ENCODE measurements around the gene SLCO2A1. TPM values are rescaled to one million over a fixed set of nuclear protein-coding genes. Genes with fewer than 3 reads are reported as not detected.

SLCO2A1 gene
- total and polyA plus RNA-seq, 2 donors (not counting 1 experiment from before 2014, with no cell fraction given): under 0.01 to 0.12 TPM

GRCh38 chr3:134002306-134002705 lies 27.4 kb downstream of the SLCO2A1 start:
- no peak for TF ChIP-seq EZH2 (IDR thresholded peaks at IDR 0.05; ENCODE audit: low read length, missing control alignments)
- TF ChIP-seq, protein P1, sequence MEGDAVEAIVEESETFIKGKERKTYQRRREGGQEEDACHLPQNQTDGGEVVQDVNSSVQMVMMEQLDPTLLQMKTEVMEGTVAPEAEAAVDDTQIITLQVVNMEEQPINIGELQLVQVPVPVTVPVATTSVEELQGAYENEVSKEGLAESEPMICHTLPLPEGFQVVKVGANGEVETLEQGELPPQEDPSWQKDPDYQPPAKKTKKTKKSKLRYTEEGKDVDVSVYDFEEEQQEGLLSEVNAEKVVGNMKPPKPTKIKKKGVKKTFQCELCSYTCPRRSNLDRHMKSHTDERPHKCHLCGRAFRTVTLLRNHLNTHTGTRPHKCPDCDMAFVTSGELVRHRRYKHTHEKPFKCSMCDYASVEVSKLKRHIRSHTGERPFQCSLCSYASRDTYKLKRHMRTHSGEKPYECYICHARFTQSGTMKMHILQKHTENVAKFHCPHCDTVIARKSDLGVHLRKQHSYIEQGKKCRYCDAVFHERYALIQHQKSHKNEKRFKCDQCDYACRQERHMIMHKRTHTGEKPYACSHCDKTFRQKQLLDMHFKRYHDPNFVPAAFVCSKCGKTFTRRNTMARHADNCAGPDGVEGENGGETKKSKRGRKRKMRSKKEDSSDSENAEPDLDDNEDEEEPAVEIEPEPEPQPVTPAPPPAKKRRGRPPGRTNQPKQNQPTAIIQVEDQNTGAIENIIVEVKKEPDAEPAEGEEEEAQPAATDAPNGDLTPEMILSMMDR (conservative IDR thresholded peaks at IDR 0.05 in 1 of 2, IDR thresholded peaks at IDR 0.05 in 1 of 2; ENCODE audit: low read depth in 1 of 2, low read length in 2 of 2): no peak
- no peaks in the 10 kb centered on the region for H3K9me3 ChIP-seq (ENCODE audit: control insufficient read depth, insufficient read depth, low read depth, low read length)
- no peaks in the 10 kb centered on the region for H3K4me1 ChIP-seq (ENCODE audit: control insufficient read depth, extremely low read depth, insufficient read depth, low read length)
- H3K79me2 ChIP-seq (ENCODE audit: control insufficient read depth, insufficient read depth, low read length): no peaks in the 10 kb centered on the region
- H3K9ac ChIP-seq (ENCODE audit: insufficient read depth, low read length): no peak overlapping the region
- H2AFZ ChIP-seq (ENCODE audit: low read length): no peak overlapping the region
- H3K36me3 ChIP-seq (ENCODE audit: control insufficient read depth, insufficient read depth, low read length): no peaks in the 10 kb centered on the region
- H3K4me2 ChIP-seq (ENCODE audit: extremely low read depth, insufficient read depth, low read length): no peak overlapping the region
- peak; percentile 50 to 87 for DNase-seq (ENCODE audit: low read depth in 2 of 2)
- no peaks in the 10 kb centered on the region for H4K20me1 ChIP-seq (ENCODE audit: control insufficient read depth, extremely low read depth, insufficient read depth, low read length)
- no peak overlapping the region for H3K27ac ChIP-seq (ENCODE audit: insufficient read depth, low read length)
- no peak overlapping the region for H3K4me3 ChIP-seq (replicated peaks in 1 of 4; ENCODE audit: control extremely low read depth in 1 of 4, insufficient read depth in 1 of 4, low read depth in 3 of 4, low read length in 4 of 4)
- peaks cover 5% of the 10 kb centered on the region for H3K27me3 ChIP-seq (ENCODE audit: control insufficient read depth, insufficient read depth, low read length)

DNA sequence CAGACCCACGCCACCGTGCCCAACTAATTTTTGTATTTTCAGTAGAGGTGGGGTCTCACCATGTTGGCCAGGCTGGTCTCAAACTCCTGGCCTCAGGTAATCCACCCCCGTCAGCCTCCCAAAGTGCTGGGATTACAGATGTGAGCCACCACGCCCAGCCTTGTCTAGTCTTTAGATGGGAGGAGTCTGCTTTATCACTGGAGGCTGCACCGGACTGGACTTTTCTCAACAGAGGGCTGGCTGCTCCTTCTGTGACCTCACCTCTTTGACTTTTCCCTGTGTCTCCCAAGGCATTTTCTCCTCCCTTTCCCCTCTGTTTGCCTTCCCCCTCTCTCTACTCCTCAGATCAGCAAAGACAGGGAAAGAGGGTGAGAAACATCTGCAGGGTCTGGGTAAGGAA lies 28.5 kb downstream of the SLCO2A1 start:
- Histone ChIP-seq H3K27me3 (ENCODE audit: control insufficient read depth, insufficient read depth, low read length) (peaks cover 5% of the 10 kb centered on the region), H3K36me3 (ENCODE audit: control insufficient read depth, insufficient read depth, low read length) (no peaks in the 10 kb centered on the region), H3K4me3 (replicated peaks in 1 of 4; ENCODE audit: control extremely low read depth in 1 of 4, insufficient read depth in 1 of 4, low read depth in 3 of 4, low read length in 4 of 4) (no peak overlapping the region), H3K4me2 (ENCODE audit: extremely low read depth, insufficient read depth, low read length) (no peak overlapping the region), H2AFZ (ENCODE audit: low read length) (no peak overlapping the region), H3K79me2 (ENCODE audit: control insufficient read depth, insufficient read depth, low read length) (no peaks in the 10 kb centered on the region), H3K9ac (ENCODE audit: insufficient read depth, low read length) (no peak overlapping the region), H3K27ac (ENCODE audit: insufficient read depth, low read length) (no peak overlapping the region), H3K9me3 (ENCODE audit: control insufficient read depth, insufficient read depth, low read depth, low read length) (no peaks in the 10 kb centered on the region), H4K20me1 (ENCODE audit: control insufficient read depth, extremely low read depth, insufficient read depth, low read length) (no peaks in the 10 kb centered on the region), H3K4me1 (ENCODE audit: control insufficient read depth, extremely low read depth, insufficient read depth, low read length) (no peaks in the 10 kb centered on the region)
- no peak for DNase-seq (ENCODE audit: low read depth in 2 of 2)
- no peak for TF ChIP-seq EZH2 (IDR thresholded peaks at IDR 0.05; ENCODE audit: low read length, missing control alignments)
- TF ChIP-seq, protein P1 (conservative IDR thresholded peaks at IDR 0.05 in 1 of 2, IDR thresholded peaks at IDR 0.05 in 1 of 2; ENCODE audit: low read depth in 1 of 2, low read length in 2 of 2): no peak

DNA sequence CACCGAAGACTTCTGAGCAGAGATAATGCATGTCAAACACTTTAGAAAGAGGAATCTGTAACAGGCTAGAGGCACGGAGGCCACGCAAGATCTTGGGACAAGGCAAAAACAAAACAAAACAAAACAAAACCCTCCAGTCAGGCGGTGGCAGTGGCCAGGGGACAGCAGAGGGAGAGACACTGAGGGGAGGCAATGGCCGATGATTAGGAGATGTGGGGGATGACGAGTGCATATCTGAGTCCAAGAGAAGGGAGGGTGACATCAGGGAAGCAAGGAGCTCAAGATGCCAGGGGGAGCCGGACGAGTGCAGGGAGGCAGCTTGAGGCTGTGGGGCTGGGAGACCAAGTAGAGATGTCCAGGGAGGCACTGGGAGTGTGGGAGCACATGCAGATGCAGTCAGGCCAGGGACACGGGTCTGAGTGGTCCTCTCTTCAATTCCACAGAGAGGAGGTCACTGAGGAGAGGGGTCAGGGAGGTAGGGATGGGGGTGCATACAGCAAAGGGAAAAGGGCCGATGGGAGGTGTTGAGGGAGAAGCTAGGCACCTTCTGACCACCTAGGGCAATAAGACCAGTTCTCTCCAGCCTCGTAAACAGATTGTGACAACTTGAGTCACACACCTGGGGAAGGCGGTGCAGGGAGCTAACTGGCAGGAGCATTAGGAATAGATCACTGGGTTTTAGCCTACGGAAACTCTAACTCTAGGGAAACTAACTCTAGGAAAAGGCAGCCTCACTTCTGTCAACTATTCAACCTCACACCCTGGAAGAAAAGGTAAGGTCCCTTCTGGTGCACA lies 29.6 kb downstream of the SLCO2A1 start:
- H3K4me1 ChIP-seq (ENCODE audit: control insufficient read depth, extremely low read depth, insufficient read depth, low read length): no peaks in the 10 kb centered on the region
- H3K27ac ChIP-seq (ENCODE audit: insufficient read depth, low read length): no peak overlapping the region
- DNase-seq (ENCODE audit: low read depth in 2 of 2): no peak
- H3K9ac ChIP-seq (ENCODE audit: insufficient read depth, low read length): no peak overlapping the region
- H3K27me3 ChIP-seq (ENCODE audit: control insufficient read depth, insufficient read depth, low read length): peaks cover 8% of the 10 kb centered on the region
- no peaks in the 10 kb centered on the region for H3K36me3 ChIP-seq (ENCODE audit: control insufficient read depth, insufficient read depth, low read length)
- no peak overlapping the region for H2AFZ ChIP-seq (ENCODE audit: low read length)
- H3K79me2 ChIP-seq (ENCODE audit: control insufficient read depth, insufficient read depth, low read length): no peaks in the 10 kb centered on the region
- no peaks in the 10 kb centered on the region for H4K20me1 ChIP-seq (ENCODE audit: control insufficient read depth, extremely low read depth, insufficient read depth, low read length)
- no peak overlapping the region for H3K4me3 ChIP-seq (replicated peaks in 1 of 4; ENCODE audit: control extremely low read depth in 1 of 4, insufficient read depth in 1 of 4, low read depth in 3 of 4, low read length in 4 of 4)
- no peaks in the 10 kb centered on the region for H3K9me3 ChIP-seq (ENCODE audit: control insufficient read depth, insufficient read depth, low read depth, low read length)
- no peak overlapping the region for H3K4me2 ChIP-seq (ENCODE audit: extremely low read depth, insufficient read depth, low read length)
- TF ChIP-seq EZH2 (IDR thresholded peaks at IDR 0.05; ENCODE audit: low read length, missing control alignments): no peak
- TF ChIP-seq, protein P1 (conservative IDR thresholded peaks at IDR 0.05 in 1 of 2, IDR thresholded peaks at IDR 0.05 in 1 of 2; ENCODE audit: low read depth in 1 of 2, low read length in 2 of 2): no peak

All from fibroblast of lung (primary cell).